ENCODE measurements around the gene WDR59.

DNA sequence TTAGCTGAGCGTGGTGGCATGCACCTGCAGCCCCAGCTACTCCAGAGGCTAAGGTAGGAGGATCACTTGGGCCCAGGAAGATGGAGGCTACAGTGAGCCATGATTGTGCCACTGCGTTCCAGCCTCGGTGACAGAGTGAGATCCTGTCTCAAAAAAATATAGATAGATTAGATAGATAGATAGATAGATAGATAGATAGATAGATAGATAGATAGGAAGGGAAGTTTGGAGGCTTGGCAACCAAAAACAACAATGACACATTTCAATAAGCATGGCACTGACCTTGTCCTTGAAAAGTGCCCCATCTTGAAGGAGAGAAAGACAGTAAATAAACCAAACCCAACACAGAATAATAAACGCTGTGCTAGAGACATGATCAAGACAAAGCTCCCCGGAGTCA is 152.7 kb downstream of the WDR59 start:
- TF ChIP-seq POLR2A (IDR thresholded peaks at IDR 0.05) (no peak), EP300 (IDR thresholded peaks at IDR 0.05) (no peak)
- TF ChIP-seq, protein P1, sequence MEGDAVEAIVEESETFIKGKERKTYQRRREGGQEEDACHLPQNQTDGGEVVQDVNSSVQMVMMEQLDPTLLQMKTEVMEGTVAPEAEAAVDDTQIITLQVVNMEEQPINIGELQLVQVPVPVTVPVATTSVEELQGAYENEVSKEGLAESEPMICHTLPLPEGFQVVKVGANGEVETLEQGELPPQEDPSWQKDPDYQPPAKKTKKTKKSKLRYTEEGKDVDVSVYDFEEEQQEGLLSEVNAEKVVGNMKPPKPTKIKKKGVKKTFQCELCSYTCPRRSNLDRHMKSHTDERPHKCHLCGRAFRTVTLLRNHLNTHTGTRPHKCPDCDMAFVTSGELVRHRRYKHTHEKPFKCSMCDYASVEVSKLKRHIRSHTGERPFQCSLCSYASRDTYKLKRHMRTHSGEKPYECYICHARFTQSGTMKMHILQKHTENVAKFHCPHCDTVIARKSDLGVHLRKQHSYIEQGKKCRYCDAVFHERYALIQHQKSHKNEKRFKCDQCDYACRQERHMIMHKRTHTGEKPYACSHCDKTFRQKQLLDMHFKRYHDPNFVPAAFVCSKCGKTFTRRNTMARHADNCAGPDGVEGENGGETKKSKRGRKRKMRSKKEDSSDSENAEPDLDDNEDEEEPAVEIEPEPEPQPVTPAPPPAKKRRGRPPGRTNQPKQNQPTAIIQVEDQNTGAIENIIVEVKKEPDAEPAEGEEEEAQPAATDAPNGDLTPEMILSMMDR (IDR thresholded peaks at IDR 0.05): no peak

All from tibial nerve (tissue), 4 donors.